Subcutaneous preadipocyte (primary cell): ENCODE measurements around the gene INHA. TPM values are rescaled to one million over a fixed set of nuclear protein-coding genes. Genes with fewer than 3 reads are reported as not detected.

Experiments used
- small RNA-seq: library from RNA; depleted of rRNA; stranded (forward); fragments of <200 nt; gene quantifications from one replicate; pipeline ENCODE3, GENCODE V24; 2012
- total RNA-seq: library from RNA; depleted of rRNA; stranded (reverse); fragments of >200 nt; gene quantifications from 2 replicates; pipeline ENCODE4 v1.2.3, GENCODE V29; 2012

Gene INHA, protein sequence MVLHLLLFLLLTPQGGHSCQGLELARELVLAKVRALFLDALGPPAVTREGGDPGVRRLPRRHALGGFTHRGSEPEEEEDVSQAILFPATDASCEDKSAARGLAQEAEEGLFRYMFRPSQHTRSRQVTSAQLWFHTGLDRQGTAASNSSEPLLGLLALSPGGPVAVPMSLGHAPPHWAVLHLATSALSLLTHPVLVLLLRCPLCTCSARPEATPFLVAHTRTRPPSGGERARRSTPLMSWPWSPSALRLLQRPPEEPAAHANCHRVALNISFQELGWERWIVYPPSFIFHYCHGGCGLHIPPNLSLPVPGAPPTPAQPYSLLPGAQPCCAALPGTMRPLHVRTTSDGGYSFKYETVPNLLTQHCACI
- 0.20 and 0.37 TPM in 2 replicates for total RNA-seq

DNA sequence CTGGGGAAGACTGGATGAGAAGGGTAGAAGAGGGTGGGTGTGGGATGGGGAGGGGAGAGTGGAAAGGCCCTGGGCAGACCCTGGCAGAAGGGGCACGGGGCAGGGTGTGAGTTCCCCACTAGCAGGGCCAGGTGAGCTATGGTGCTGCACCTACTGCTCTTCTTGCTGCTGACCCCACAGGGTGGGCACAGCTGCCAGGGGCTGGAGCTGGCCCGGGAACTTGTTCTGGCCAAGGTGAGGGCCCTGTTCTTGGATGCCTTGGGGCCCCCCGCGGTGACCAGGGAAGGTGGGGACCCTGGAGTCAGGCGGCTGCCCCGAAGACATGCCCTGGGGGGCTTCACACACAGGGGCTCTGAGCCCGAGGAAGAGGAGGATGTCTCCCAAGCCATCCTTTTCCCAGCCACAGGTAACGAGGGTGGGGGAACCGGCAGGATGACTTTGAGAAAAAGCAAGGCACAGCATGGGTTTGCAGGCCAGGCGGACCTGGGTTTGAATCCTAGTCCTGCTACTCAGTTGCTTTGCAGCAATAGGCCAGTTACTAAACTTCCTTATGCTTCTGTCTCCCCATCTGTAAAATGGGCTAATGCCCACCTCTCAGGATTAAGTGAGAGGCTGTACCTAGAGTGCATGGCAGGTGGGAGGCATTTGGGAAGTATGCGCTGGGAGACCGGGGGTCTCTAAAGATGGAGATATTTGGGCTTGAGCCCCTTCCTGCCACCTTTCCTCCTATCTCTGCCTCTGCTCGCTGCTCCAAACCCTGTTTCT is at the start of gene INHA:
Gene INHA (plus strand): TSS at position 74 of the 765 bp plus-strand sequence. CDS start 65 bp downstream, at position 139.

GRCh38 chr2:219543596-219544358 is 28.3 kb upstream of the INHA start, which contains the start of the genes CHPF and TMEM198:
Gene CHPF (minus strand): TSS chr2:219543809. CDS start chr2:219543538, 271 bp downstream.
Gene TMEM198 (plus strand): TSS chr2:219544028. CDS start chr2:219544728, 700 bp downstream.

GRCh38 chr2:219571311-219572236 is 536 bp upstream of the INHA start, which contains the start of gene OBSL1:
Gene OBSL1 (minus strand): TSS chr2:219571539. CDS start chr2:219571232, 307 bp downstream.

DNA sequence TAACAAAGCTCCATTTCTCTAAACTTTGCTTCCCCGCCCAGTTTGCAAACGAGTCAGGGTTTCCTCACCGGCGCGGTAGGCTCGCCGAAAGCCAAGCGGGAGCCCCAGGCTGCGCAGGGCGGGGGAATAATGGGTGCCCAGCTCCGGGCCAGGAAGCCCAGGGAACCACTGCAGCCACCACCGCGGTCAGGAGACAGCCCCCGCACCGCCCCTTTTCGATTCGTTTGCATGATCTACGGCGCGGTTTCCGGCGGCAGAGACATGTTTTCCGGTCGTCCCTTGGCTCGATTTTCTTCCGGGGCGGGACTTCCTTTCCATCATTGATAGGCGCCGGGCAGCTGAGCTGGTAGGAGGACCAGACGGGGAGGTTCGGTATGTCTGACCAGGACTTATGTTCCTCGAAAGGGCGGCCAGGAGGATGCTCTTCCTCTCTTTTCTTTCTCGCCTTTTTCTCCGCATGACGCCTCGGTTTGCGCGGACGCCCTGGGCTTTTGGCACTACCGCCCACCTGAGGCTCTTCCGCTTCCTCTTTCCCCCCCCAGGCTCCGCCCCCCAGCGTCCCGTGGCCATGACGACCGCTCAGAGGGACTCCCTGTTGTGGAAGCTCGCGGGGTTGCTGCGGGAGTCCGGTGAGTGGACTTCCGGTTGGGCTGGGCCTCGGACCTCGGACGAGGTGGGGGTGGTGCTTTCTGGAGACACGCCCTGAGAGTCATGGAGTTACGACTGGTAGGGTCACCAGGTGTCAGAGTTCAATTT is 25.6 kb downstream of the INHA start, which contains the start of gene STK11IP:
Gene STK11IP (plus strand): TSS at position 306 of the 756 bp plus-strand sequence. CDS start 263 bp downstream, at position 569.

Small RNA genes within 50 kb of the gene (small RNA-seq; reads per million reads assigned to genes)
- not detected for gene MIR3132
- not detected for gene RN7SKP213

Other genes starting within 250 kb of the INHA start
- gene RESP18, start 239.6 kb upstream of the INHA start, total RNA-seq, result not detected in 2 replicates
- 63.9 and 69.4 TPM in 2 replicates for gene DNPEP, start 184.4 kb upstream of the INHA start, total RNA-seq
- gene DES, start 153.9 kb upstream of the INHA start, total RNA-seq, result 0.39 and 0.73 TPM in 2 replicates
- 11.5 and 15.4 TPM in 2 replicates for gene SPEG, start 137.5 kb upstream of the INHA start, total RNA-seq
- 43.7 and 51.2 TPM in 2 replicates for gene GMPPA, start 73.4 kb upstream of the INHA start, total RNA-seq
- gene ASIC4, start 57.8 kb upstream of the INHA start, total RNA-seq, result under 0.01 TPM in 1 of 2 replicates, not detected in the other
- gene CHPF, start 28.5 kb upstream of the INHA start, total RNA-seq, result 60.4 and 92.6 TPM in 2 replicates
- 1.2 and 3.3 TPM in 2 replicates for gene TMEM198, start 28.3 kb upstream of the INHA start, total RNA-seq
- gene OBSL1, start 771 bp upstream of the INHA start, total RNA-seq, result 26.0 and 37.5 TPM in 2 replicates
- 15.1 and 19.5 TPM in 2 replicates for gene STK11IP, start 25.5 kb downstream of the INHA start, total RNA-seq
- gene SLC4A3, start 55.3 kb downstream of the INHA start, total RNA-seq, result 0.98 and 2.9 TPM in 2 replicates